Measurements from ENCODE around the gene CDKN1A.
"Not testable (repeated sequence)": the region's sequence is repeated elsewhere in the genome, so short reads cannot be mapped to it uniquely, and the experiment has no call there.

Gene CDKN1A

DNA sequence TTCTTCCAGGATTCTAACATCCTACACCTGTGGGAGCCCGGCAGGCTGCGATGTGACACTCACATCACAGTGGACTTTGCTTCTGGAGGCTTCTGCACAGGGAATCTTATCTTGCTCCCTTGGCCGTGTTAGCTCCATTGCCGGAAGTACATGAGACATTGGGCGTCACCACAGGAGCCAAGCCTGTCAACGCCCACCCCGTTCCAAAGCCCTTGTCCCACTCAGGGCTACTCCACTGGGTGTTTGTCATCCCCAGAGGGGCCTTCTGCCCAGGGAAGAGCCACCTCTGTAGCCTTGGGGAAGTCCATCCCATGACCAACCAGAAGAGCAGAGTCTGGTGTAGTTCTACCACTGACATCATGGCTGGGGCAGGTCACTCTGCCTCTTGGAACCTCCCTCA lies 20.8 kb downstream of the CDKN1A start:
- no peak for DNase-seq

DNA sequence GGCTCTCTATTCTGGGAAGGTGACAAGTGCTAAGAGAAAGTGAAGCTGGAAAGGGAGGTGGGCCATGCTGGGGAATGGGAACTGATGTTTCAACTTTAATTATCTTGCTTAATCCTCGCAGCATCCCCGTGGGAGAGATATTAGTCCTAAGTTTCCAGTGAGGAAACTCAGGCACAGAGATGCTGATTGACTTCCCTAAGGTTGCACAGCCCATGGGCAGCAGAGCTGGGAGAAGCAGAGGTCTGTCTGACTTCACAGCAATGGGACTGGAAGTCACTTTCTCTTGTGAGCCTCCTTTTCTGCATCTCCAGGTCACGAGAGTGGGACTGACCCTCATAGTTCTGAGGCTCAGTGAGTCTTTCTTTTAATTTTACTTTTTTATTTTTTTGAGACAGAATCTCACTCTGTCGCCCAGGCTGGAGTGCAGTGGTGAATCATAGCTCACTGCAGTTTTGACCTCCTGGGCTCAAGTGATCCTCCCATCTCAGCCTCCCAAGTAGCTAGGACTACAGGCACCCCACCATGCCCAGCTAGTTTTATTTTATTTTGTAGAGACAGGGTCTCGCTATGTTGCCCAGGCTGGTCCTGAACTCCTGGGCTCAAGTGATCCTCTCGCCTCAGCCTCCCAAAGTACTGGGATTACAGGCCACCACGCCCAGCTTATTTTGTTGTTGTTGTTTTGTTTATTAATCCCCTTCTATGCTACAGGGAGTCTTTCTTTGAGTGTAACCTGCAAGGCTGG lies 21.7 kb downstream of the CDKN1A start:
- DNase-seq = no peak

DNA sequence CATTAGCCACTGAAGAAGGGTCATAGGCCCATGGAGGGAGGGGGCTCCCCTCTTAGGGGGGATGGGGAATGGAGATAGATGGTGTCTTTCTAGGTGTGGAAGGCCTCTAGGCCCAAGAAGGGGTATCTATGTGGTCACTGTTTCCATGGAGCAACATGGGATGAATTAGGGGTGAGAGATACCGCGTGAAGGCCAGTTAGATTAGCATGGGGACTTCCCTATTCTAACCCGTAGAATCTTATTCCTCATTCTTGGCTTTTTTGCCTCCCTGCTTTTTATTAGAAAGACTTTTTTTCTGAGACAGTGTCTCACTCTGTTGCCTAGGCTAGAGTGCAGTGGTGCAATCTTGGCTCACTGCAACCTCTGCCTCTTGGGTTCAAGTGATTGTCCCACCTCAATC lies 22.3 kb downstream of the CDKN1A start:
- DNase-seq = no peak

DNA sequence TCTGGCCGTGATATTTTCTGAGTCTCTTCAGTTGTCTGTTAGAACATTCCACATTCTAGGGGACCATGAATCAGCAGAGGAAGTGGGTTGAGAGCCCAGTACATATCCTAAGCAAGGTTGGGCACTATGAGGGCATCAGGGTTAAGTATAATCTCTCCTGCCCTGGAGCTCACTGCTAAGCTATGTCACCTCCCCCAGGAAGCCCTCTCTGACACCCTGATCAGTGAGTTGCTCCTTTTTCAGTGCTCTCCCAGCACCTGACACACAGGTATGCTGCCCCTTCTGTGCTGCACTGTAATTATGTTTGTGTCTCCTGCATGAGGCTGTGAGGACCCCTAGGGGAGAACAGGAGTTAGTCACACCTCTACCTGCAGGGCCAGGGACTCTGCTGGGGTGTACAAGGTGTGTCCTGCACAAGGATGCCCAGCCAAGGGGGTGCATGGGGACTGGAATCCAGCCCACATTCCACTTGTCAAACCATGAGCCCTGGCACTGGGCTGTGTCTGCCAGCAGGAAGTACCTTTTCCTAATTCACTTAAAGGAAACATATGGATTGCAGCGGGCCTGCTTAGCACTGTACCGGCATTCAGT lies 23.0 kb downstream of the CDKN1A start:
- DNase-seq = no peak

DNA sequence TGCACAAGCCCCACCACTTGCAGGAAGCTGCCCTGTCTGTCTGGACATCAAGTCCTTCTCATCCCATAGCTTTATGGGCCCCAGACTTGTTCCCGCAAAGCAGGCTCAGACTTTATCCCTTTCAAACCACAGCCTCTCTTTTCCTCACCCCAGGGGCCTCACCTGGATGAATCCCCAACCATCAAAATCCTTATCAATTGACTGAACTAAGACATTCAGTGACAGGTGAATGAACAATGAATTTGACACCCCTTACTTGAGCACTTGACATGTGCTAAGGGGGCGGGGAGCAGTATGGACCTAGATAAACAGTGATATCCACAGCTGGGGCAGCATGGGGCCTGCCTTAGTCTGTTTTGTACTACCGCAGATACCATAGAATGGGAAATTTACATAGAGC lies 24.1 kb downstream of the CDKN1A start:
- no peak for DNase-seq

DNA sequence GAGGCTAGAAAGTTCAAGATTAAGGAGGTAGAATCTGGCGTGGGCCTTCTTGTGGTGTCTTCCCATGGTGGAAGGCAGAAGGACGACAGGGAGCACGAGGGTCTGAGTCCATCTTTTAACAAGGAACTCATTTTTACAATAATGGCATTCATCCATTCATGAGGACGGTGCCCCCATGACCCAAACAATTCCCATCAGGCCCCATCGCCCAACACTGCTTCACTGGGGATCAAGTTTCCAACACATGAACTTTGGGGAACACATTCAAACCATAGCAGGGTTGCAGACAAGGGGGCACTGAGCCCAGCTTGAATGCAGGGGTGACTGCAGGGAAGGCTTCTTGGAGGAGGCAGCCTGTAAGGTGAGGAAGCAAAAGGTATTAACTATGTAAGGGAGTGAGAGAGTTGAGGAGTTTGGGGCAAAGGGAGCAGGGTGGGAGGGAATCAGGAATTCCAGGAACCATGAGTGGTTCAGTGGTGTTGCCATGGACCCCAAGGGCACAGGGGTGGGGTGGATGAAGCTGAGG lies 24.6 kb downstream of the CDKN1A start:
- no peak for DNase-seq

DNA sequence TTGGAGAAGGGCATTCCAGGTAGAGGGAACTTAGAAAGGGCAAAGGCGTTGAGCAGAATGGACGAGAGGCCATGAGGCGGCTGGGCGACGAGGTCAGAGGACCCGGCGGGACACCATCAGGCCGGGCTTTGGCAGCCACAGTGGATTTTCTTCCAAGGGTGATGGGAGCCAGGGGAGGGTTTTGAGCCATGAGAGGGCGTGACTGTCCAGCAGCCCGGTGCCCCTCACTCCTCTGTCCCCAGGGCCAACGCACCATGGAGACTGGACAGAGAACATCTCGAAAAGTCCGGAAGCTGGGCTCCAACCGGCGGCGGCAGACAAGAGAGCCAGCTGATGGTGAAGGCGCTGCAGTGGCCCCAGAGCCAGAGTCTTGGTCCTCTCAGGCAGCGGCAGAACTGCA lies 25.5 kb downstream of the CDKN1A start:
- DNase-seq = no peak

DNA sequence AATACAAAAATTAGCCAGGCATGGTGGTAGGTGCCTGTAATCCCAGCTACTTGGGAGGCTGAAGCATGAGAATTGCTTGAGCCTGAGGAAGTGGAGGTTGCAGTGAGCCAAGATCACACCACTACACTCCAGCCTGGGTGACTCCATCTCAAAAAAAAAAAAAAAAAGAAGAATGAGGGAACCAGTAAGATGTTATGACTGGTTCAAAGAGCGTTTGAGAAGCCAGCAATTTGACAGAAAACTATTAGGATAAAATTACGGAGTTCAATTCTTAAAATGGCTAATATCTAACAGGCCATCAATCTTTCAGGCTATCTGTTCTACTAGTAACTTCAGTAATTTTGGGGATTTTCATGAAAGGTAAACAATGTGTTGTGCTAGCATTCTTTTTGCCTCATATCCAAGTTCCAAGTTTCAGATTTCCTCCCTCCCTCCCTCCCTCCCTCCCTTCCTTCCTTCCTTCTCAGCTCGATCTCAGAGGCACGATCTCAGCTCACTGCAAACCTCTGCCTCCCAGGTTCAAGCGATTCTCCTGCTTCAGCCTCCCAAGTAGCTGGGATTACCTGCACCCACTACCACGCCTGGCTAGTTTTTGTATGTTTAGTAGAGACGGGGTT lies 26.6 kb downstream of the CDKN1A start:
- not testable (repeated sequence) for DNase-seq

DNA sequence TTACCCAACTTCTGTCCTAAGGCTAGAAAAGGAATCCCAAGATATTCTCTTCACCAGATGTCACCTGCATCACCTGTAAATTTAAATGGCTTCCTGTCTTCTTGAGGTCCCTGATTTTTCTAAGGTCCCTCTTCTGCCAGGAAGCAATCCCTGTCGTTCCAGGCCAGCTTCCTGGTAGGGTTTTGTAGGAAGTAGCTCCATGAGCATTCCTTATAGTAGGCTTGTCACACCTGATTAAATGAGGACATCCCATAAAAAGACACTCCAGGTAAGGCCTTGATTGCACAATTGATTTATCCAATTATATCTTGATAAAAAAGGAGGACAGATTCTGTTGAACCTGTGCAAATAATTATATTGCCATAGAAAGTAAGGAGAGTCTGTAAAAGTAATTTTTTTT lies 27.8 kb downstream of the CDKN1A start:
- DNase-seq = no peak

DNA sequence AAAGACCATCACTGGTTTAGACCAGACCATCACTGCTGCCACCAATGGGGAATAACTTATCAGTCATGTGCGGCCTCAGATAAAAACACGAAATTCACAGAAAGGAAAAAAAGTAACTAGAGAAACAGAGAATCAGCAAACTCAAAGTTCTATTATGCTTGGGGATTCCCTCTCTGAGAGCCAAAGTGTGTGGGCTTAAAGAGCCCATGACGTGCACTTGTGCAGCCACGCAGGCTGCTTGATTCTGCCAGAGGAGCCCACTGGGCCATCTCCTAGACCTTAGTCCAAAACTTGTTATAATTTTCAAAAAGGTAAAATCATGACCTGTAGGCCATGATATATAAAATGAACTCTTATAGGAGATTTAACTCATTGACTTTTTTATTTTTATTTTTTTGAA lies 34.3 kb downstream of the CDKN1A start:
- DNase-seq = no peak

DNA sequence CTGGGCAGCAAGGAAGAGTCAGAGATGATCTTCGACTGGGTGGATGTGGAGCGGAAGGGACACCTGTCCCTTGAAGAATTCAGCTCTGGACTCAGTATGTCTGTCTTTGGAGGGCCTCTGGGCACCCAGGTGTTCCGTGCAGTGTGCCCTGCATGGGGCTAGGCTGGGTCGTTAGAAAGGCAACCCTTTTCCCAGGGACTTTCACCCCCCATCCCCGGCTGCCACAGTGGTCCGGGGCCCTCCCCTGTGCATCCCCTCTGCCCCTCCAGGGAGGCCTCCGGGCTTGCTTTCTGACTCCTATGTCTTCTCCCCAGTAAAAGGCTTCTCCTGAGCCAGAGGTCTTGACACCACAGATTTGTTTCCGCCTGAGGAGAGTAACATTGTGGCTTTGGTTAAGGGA lies 35.3 kb downstream of the CDKN1A start:
- DNase-seq = no peak

DNA sequence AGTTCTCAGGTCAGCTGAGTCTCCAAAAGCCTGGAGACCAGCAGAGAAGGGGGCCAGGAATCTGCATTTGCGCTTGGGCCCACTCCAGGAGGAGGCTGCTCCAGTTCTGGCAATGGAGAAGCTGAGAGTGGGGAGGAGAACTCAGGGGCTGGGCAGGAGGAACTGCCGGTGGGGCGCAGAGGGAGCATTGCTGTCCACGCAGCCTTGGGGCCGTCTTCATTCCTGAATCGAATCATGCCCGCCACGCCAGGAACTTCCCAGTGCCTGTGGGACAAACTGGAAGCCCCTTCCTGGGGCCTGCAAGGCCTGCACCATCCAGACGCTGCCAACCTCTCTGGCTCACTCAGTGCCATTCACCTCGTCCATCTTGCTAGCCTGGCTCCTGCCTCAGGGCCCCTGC lies 36.0 kb downstream of the CDKN1A start:
- DNase-seq = no peak

DNA sequence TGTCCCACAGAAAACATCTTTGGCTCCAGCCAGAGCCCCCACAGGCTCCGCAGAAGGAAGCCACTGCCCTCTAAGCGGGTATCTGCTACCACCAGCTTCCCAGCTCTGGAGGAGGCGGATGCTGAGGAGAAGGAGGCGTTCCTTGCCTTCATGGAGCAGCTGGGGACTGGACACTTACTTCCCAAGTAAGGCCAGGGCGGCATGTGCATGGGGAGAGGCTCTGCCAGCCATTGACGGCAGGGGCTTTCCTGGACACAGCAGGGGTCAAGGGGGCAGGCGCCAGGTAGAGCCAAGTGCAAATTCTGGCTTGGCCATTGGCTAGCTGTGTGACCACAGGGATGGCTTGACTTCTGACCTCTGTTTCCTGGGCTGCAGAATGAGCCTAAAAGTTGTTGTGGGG lies 37.0 kb downstream of the CDKN1A start:
- no peak for DNase-seq

DNA sequence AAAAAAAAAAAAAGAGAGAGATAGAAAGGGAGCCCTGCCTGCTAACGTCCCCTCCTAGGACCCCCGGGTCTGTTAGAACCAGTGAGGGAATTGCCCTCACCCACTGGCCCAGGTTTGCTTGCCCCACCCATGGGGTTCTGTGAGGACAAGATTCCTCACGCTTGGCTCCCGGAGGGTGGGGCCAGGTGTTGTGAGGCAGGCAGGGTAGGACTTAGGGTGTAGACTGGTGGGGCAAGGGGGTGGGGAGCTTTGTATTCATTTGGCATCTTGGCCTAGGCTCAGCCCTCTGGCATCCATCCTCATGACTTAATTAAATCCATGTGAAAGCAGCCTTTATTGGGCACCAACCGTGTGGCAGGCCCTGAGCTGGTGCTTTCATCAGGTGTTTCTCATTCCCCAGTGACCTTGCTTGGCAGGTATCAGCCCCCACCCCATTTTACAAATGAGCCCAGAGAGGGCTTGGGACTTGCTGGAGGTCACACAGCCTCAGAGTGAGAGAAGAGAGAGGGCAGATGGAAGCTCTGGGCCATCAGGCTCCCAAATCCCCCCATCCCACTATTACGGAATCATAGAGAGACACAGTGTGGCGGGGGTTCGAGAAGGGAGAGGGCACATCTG lies 38.1 kb downstream of the CDKN1A start:
- no peak for DNase-seq

DNA sequence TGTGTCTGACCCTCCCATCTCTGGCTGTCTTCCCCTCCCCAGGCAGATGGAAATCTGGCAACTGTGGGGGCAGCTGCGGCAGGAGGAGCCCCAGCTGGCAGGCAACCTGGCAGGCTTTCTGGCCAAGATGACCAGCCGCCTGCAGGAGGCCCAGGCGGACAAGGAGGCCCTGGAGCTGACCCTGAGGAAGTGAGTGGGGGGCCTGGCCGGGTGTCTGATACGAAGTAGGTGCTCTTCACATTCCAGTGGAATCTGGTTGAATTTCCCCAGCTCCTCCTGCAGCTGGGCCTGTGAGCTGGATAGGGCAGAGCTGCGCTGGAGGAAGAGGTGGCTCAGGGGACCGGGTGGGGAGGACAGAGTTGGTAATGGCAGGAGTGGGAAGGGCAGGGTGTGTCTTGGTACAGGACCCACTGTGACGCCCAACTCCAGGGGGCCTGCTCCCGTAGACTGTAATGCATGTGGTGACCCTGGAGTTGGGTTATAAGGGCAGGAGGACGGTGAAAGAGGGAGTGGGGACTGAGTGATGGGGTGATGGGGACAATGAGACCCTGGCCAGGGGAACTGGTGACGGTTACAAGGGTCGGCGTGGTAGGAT lies 38.8 kb downstream of the CDKN1A start:
- DNase-seq = no peak

DNA sequence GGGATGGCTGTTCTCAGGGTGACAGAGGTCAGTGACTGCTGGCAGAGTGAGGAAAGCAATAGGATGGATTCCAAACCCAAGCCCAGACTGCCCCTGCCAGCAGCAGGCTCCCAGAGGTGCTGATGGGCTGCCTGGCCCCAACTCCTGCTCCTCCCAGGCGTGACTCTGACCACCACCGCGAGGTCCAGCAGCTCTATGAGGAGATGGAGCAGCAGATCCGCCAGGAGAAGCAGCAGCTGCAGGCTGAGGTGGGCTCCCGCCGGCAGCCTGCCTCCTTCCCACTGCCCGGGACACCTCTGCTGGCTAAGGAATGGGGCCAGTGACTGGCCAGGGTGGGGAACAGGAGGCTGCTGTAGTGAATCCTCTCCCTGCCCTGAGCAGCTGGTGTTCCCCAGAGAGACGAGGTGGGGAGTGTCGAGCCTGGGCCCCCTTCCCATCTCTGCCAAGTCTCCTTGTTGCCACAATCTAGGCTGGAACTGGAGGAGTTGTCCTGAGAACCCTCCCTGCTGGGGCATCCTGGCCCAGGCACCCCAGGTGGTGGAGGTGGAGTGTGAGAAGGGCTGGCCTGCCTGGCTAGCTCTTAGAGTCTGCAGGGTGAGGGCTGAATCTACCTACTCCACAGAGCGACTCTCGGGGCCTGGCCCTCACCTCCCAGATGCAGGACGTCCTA lies 39.5 kb downstream of the CDKN1A start:
- DNase-seq = no peak

DNA sequence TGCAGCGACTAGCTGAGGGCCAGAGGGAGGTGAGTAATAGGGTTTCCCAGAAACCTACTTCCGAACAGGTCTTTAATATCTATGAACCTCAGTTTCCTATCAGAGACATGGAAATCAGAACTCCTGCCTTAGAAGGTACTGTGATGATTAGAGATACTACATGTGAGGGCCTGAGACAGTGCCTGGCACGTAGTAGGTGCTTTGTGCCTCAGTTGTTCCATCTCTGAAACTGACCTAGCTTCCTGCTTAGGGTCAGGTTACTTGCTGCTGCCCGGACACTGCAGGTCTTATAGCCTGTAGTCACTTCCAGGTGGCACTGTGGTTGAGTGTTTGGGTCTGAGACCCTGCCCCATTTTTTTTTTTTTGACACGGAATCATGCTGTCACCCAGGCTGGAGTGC lies 40.0 kb downstream of the CDKN1A start:
- DNase-seq = no peak

DNA sequence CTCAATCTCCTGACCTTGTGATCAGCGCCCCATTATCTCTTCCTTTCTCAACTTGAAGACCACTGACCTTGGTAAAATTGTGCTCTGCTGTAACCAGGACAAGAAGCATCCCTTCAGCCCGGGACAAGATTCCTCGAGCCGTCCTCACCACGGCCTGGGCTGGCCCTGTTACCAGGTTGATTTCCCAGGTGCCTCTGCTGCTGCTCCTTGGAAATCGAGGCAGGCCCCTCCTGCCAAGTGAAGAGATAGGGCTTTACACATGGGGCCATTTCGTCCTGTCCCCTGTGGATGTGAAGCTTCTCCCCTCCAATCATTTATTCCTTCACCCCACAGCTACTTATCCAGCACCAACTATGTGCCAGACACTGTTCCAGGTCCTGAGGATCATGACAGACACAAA lies 40.6 kb downstream of the CDKN1A start:
- no peak for DNase-seq

DNA sequence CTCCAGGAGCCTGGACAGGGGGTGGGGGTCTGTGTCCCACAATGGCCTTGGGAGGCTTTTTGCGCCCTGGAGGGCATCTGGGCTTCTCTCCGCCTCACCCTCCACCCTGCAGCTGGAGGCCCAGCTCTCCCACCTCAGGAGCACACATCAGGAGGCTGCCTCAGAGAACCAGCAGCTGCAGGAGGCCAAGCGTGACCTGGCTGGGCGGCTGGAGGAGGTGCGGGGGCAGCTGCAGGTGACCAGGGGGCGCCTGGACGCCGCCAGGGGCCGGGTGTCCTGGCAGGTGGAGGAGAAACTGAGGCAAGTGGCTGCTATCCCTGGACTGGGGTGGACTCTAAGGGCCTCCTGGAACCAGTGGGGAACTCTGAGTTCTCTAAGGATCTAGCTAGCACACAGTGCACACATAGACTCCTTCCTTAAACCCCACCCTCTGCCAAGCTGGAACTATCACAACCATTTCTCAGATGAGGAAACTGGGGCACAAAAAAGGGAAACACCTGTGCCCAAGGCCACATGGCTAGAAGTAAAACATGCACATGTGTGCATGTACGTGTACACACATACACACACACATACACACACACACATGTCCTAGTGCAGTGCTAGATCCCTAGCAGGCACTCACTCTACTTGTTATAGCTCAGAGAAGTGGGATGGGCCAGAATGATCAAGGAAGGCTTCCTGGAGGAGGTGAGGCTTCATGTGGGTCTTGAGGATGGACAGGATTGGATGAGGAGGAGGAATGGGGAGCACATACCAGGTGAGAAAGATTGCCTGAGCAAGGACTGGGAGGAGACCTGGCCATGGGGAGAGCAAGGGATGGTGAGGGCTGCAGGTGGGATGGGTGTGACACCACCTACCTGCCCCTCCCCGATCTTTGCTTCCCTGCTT lies 42.0 kb downstream of the CDKN1A start:
- DNase-seq = no peak

DNA sequence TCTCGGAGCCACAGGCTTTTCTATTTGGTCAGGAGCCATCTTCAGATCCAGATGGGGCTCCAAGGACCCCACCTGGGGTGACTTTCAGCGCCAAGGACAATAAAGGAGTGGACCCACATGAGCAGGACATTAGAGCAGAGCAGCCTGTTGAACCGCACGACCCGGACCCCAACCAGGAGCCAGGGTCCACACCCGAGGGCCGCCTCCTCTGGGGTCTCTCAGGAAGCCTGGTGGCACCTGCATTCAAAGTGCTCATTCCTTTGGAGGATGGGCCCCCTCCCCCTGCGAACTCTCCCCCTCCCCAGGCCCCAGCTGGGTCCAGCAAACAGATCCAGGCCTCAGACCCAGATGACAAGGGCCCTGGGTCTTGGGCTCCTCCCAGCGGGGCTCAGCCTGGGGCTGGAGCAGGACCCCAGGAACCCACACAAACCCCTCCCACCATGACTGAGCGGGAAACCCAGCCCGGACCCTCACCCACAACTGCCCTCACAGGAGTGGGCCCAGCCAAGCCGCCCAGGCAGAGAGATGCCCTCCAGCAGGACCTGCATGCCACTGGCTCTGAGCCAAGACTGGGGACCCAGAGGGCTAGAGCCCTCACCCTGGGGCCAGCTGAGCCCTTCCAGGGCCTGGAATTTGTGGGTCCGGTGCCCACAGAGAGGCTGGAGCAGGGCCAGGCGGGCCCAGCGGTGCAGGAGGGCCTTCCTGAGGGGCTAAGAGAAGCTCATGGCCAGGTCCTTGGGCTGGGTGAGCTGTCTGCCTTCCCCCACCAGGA lies 43.0 kb downstream of the CDKN1A start:
- no peak for DNase-seq

DNA sequence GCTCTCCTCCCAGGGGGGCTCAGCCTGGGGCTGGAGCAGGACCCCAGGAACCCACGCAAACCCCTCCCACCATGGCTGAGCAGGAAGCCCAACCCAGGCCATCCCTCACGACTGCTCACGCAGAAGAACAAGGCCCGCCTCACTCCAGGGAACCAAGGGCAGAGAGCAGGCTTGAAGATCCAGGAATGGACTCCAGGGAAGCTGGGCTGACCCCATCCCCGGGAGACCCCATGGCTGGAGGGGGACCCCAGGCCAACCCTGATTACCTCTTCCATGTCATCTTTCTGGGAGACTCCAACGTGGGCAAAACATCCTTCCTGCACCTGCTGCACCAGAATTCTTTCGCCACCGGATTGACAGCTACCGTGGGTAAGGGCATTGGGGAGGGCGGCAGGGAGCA lies 43.9 kb downstream of the CDKN1A start:
- no peak for DNase-seq

All from stimulated activated CD4-positive, alpha-beta T cell treated with anti-CD3 and anti-CD28 coated beads, Interleukin-4, amount 100 ng/mL, for 1 hour (primary cell).